A673 (cell line): Measurements from ENCODE around the gene GPS1.

ENCODE experiments used
- CTCF ChIP-seq: fragments of 300-800, 200-600 bp; sonication (generic); conservative IDR thresholded peaks from 2 replicates; pipeline ENCODE4 v1.5.1; 2017; ENCODE audit warnings: low read depth, mild to moderate bottlenecking, antibody characterized with exemption, low read length, moderate library complexity, mixed read lengths
- EZH2 ChIP-seq: fragments of 200-600 bp; sonication (generic); IDR thresholded peaks from 2 replicates; pipeline ENCODE4 v1.6.1; 2017; ENCODE audit warnings: borderline replicate concordance, low read depth, mild to moderate bottlenecking, mixed read lengths, antibody characterized with exemption, low read length; ENCODE audit not compliant: poor library complexity, severe bottlenecking

DNA sequence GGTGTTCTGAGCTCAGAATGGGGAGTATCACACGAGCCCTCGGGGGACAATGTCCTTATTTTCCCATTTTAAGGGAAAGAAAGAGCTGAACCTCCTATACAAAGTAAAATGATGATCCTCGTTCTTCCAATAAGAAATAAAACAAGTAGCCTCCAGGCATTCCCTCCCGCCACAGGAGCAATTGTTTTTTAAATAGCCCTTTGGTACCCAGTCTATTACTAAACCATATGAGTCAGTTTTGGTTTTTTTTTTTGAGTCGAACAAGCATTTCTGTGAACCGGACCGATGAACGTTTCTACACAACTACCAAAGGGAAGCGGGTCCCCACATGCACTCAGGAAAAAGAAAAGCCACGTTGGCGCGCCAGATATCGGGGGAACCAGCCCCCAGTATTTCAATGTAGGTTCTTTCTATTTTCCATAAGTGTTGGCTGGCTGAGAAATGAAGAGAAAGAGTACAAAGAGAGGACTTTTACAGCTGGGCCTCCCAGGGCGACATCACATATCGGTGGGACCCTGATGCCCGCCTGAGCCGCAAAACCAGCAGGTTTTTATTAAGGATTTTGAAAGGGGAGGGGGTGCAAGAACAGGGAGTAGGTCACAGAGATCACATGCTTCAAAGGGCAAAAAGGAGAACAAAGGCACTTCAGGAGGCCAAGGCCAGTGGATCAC, 10.4 kb upstream of the GPS1 start:
- TF ChIP-seq EZH2 (no peak), CTCF (no peak)
